OCI-LY1 (cell line): ENCODE results near the gene FAM47E.
"Not testable (repeated sequence)": the region's sequence is repeated elsewhere in the genome, so short reads cannot be mapped to it uniquely, and the experiment has no call there.

Source experiments
- H2AFZ ChIP-seq: fragments of 200-600 bp; sonication (generic), shearing (Covaris generic); 2 replicates; pipeline ENCODE4 v1.6.0; 2014; ENCODE audit warnings: antibody characterized with exemption, mild to moderate bottlenecking, low read length
- H3F3A ChIP-seq: fragments of 200-600 bp; sonication (generic), shearing (Covaris generic); 2 replicates; pipeline ENCODE4 v1.6.0; 2014; ENCODE audit warnings: mild to moderate bottlenecking, antibody characterized with exemption, low read length, moderate library complexity; ENCODE audit not compliant: insufficient read depth
- H3K27ac ChIP-seq: fragments of 200-600 bp; sonication (generic); 2 replicates; pipeline ENCODE4 v1.5.1; 2014; ENCODE audit warnings: low read length, mixed run types, mild to moderate bottlenecking, low read depth; ENCODE audit not compliant: poor library complexity, severe bottlenecking
- H3K27me3 ChIP-seq: fragments of 200-600 bp; sonication (generic); 2 replicates; pipeline ENCODE4 v1.6.0; 2014; ENCODE audit warnings: antibody characterized with exemption, mild to moderate bottlenecking, low read length, moderate library complexity; ENCODE audit not compliant: insufficient read depth
- H3K36me3 ChIP-seq: fragments of 200-600 bp; sonication (generic); 2 replicates; pipeline ENCODE4 v1.6.1; 2014; ENCODE audit warnings: mild to moderate bottlenecking, antibody characterized with exemption, low read length, moderate library complexity, mixed read lengths; ENCODE audit not compliant: insufficient read depth
- H3K4me1 ChIP-seq: fragments of 200-600 bp; sonication (generic); 2 replicates; pipeline ENCODE4 v1.5.1; 2014; ENCODE audit warnings: mild to moderate bottlenecking, low read length, moderate library complexity; ENCODE audit not compliant: insufficient read depth, severe bottlenecking
- H3K4me2 ChIP-seq: fragments of 200-600 bp; sonication (generic), shearing (Covaris generic); 2 replicates; pipeline ENCODE4 v1.6.1; 2014; ENCODE audit warnings: low read length
- H3K4me3 ChIP-seq: fragments of 200-600 bp; sonication (generic); 2 replicates; pipeline ENCODE4 v1.5.1; 2014; ENCODE audit warnings: low read length, low read depth, mild to moderate bottlenecking, mixed read lengths; ENCODE audit not compliant: poor library complexity, severe bottlenecking
- H3K79me2 ChIP-seq: fragments of 200-600 bp; shearing (Covaris generic); 2 replicates; pipeline ENCODE4 v1.6.1; 2016; ENCODE audit warnings: mixed run types, low read length, mixed read lengths; ENCODE audit not compliant: insufficient read depth
- H3K9ac ChIP-seq: fragments of 200-600 bp; sonication (generic), shearing (Covaris generic); 2 replicates; pipeline ENCODE4 v1.6.1; 2014; ENCODE audit warnings: mild to moderate bottlenecking, low read length, mixed read lengths
- H3K9me2 ChIP-seq: fragments of 200-600 bp; sonication (generic), shearing (Covaris generic); 2 replicates; pipeline ENCODE4 v1.6.1; 2014; ENCODE audit warnings: low read depth, mild to moderate bottlenecking, low read length, mixed read lengths
- H3K9me3 ChIP-seq: fragments of 200-600 bp; shearing (Covaris generic); 2 replicates; pipeline ENCODE4 v1.6.1; 2014; ENCODE audit warnings: low read length, mixed read lengths
- H4K20me1 ChIP-seq: fragments of 200-600 bp; sonication (generic), shearing (Covaris generic); 2 replicates; pipeline ENCODE4 v1.6.0; 2016; ENCODE audit warnings: mild to moderate bottlenecking, low read length; ENCODE audit not compliant: insufficient read depth
- CTCF ChIP-seq: fragments of 200-600 bp; sonication (generic), shearing (Covaris generic); IDR thresholded peaks from 2 replicates; pipeline ENCODE4 v1.5.1; 2017; ENCODE audit warnings: mild to moderate bottlenecking, antibody characterized with exemption, low read length, moderate library complexity, mixed read lengths
- EZH2 ChIP-seq: fragments of 200-600 bp; sonication (generic), shearing (Covaris generic); IDR thresholded peaks from 2 replicates; pipeline ENCODE4 v1.8.0; 2017; ENCODE audit warnings: borderline replicate concordance, mixed run types, mild to moderate bottlenecking, antibody characterized with exemption, low read length, moderate library complexity, mixed read lengths

The FAM47E gene

GRCh38 chr4:76283900-76284299, 32.4 kb downstream of the FAM47E start:
- H3K4me2 ChIP-seq = no peak overlapping the region
- no peak for TF ChIP-seq CTCF
- no peak for TF ChIP-seq EZH2
- H3K9me3 ChIP-seq = no peaks in the 10 kb centered on the region
- H4K20me1 ChIP-seq = no peaks in the 10 kb centered on the region
- H3K4me1 ChIP-seq = no peaks in the 10 kb centered on the region
- H3K27ac ChIP-seq = no peak overlapping the region
- H3K9ac ChIP-seq = no peak overlapping the region
- H3K36me3 ChIP-seq = no peaks in the 10 kb centered on the region
- H3K9me2 ChIP-seq = no peaks in the 10 kb centered on the region
- no peak overlapping the region for H2AFZ ChIP-seq
- H3K79me2 ChIP-seq = no peaks in the 10 kb centered on the region
- H3K4me3 ChIP-seq = no peak overlapping the region
- H3K27me3 ChIP-seq = no peaks in the 10 kb centered on the region
- no peaks in the 10 kb centered on the region for H3F3A ChIP-seq

GRCh38 chr4:76287811-76288210, 36.3 kb downstream of the FAM47E start:
- H3K27ac ChIP-seq, H3K9me2 ChIP-seq, H3K27me3 ChIP-seq, H3K79me2 ChIP-seq, H2AFZ ChIP-seq, H3K4me2 ChIP-seq, H3K36me3 ChIP-seq, H3K9me3 ChIP-seq, H3K9ac ChIP-seq, H4K20me1 ChIP-seq, H3K4me3 ChIP-seq, H3K4me1 ChIP-seq, H3F3A ChIP-seq: not testable (repeated sequence)

- H3K27me3 ChIP-seq = no peaks in the 10 kb centered on the region
- H3K9ac ChIP-seq = no peak overlapping the region
- no peaks in the 10 kb centered on the region for H4K20me1 ChIP-seq
- no peaks in the 10 kb centered on the region for H3K36me3 ChIP-seq
- H3K79me2 ChIP-seq = no peaks in the 10 kb centered on the region
- no peak overlapping the region for H3K4me2 ChIP-seq
- H3K9me2 ChIP-seq = no peaks in the 10 kb centered on the region
- no peaks in the 10 kb centered on the region for H3K9me3 ChIP-seq
- H2AFZ ChIP-seq = no peak overlapping the region
- H3K27ac ChIP-seq = no peak overlapping the region
- no peaks in the 10 kb centered on the region for H3K4me1 ChIP-seq
- TF ChIP-seq CTCF = no peak
- no peak for TF ChIP-seq EZH2
- H3F3A ChIP-seq = no peaks in the 10 kb centered on the region
- no peak overlapping the region for H3K4me3 ChIP-seq
These were observed 41.2 kb downstream of the FAM47E start for GRCh38 chr4:76292730-76293129.

GRCh38 chr4:76293772-76294171, 42.3 kb downstream of the FAM47E start:
- no peak overlapping the region for H3K4me2 ChIP-seq
- H3K36me3 ChIP-seq = no peaks in the 10 kb centered on the region
- no peak overlapping the region for H3K9ac ChIP-seq
- H3K9me2 ChIP-seq = no peaks in the 10 kb centered on the region
- no peak overlapping the region for H3K4me3 ChIP-seq
- no peaks in the 10 kb centered on the region for H3F3A ChIP-seq
- H3K79me2 ChIP-seq = no peaks in the 10 kb centered on the region
- H2AFZ ChIP-seq = no peak overlapping the region
- no peak for TF ChIP-seq EZH2
- no peak for TF ChIP-seq CTCF
- H3K9me3 ChIP-seq = no peaks in the 10 kb centered on the region
- H3K27me3 ChIP-seq = no peaks in the 10 kb centered on the region
- H3K4me1 ChIP-seq = no peaks in the 10 kb centered on the region
- no peaks in the 10 kb centered on the region for H4K20me1 ChIP-seq
- H3K27ac ChIP-seq = no peak overlapping the region
